Astrocyte of the cerebellum (primary cell): Measurements from ENCODE around the gene NEK2.

Experiments
- DNase-seq: peaks from one replicate; pipeline ENCODE4 v3.0.0-alpha.2; 2011; ENCODE audit warnings: low read depth
- H3K4me3 ChIP-seq: 2 replicates; pipeline ENCODE4 v1.5.1; 2011; ENCODE audit warnings: mild to moderate bottlenecking, low read depth, low read length, moderate library complexity
- in situ Hi-C: cut with HindIII; loops from 2 replicates; pipeline ENCODE4 v1.10.0; 2017; ENCODE audit warnings: low sequenced_read_pairs
- TF ChIP-seq, protein P1 (sequence below): IDR thresholded peaks from 2 replicates; pipeline ENCODE4 v1.5.1; 2012; ENCODE audit warnings: low read length, low read depth, moderate library complexity, mild to moderate bottlenecking; ENCODE audit errors: missing control alignments

The NEK2 gene

DNA sequence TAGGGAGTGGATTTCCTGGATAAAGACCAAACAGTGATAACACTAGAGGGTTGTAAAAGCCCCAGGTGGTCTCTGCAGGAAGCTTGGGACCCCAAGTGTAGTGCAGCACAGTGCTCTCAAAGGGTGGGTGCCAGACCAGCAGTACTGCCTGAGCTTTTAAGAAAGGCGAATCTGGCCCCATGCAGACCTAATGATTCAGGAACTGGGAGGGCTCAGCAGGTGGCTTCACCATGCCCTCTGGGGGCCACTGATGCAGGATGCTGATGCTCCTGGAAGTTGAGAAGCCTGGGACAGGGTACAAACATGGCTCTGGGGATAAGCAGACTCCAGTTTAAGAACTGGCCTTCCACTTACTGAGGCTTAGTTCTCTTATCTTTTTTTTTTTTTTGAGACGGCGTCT, 29.1 kb upstream of the NEK2 start:
- in situ Hi-C loops, result no loop called here
- TF ChIP-seq, protein P1, sequence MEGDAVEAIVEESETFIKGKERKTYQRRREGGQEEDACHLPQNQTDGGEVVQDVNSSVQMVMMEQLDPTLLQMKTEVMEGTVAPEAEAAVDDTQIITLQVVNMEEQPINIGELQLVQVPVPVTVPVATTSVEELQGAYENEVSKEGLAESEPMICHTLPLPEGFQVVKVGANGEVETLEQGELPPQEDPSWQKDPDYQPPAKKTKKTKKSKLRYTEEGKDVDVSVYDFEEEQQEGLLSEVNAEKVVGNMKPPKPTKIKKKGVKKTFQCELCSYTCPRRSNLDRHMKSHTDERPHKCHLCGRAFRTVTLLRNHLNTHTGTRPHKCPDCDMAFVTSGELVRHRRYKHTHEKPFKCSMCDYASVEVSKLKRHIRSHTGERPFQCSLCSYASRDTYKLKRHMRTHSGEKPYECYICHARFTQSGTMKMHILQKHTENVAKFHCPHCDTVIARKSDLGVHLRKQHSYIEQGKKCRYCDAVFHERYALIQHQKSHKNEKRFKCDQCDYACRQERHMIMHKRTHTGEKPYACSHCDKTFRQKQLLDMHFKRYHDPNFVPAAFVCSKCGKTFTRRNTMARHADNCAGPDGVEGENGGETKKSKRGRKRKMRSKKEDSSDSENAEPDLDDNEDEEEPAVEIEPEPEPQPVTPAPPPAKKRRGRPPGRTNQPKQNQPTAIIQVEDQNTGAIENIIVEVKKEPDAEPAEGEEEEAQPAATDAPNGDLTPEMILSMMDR, result no peak
- H3K4me3 ChIP-seq, result no peak overlapping the region
- no peak for DNase-seq

DNA sequence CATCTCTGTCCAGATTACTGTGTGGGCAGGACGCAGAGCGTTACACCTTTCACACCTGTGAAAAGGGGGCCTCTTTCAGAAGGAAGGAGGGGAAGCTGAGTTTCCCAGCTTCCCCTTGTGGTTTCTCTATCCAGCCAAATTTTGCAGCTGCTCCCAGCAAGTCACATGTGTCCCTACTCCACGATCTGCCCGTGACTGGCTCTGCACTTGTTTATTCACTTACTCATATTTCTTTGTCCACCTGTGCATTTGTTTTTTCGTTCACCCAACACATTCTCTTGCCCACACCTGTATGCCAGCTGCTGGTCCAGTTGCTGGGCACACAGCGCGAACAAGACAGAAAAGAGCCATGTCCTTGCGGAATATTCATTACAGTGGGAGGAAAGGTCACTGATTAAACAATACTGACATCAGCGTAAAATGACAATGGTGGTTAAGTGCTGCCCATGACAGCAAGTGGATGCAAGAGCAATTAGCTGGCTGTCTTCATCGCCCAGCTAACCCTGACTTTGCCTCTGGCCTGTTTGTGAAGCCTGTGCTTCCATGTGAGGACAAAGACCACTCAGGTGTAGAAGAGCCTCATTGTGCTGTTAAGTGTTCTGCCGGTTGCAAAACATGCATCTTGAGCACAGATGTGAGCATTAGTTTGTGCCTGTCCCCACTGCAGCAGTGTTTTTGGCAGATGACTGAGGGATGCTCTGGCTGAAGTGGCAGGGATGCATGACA, 28.6 kb upstream of the NEK2 start:
- no peak overlapping the region for H3K4me3 ChIP-seq
- in situ Hi-C loops, result no loop called here
- DNase-seq, result no peak
- TF ChIP-seq, protein P1, result no peak

DNA sequence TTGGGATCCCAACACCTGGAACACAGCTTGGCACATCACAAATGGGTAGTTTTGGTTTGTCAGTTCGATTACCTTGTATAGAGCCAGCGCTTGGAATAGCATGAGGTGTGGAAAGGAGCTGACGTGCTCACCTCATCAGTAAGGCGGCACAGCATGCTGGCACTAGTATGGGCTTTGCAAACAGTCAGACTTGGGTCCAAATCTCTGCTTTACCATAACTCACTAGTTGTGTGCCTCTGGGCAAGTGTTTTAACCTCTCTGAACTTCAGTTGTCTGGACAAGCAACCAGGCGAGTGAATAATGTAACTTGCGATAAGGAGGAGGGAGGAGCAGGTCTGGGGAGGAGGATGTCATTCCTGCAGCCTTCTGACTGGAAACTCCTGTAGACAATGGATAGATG, 26.3 kb upstream of the NEK2 start:
- TF ChIP-seq, protein P1, result no peak
- in situ Hi-C loops, result no loop called here
- H3K4me3 ChIP-seq, result no peak overlapping the region
- no peak for DNase-seq

DNA sequence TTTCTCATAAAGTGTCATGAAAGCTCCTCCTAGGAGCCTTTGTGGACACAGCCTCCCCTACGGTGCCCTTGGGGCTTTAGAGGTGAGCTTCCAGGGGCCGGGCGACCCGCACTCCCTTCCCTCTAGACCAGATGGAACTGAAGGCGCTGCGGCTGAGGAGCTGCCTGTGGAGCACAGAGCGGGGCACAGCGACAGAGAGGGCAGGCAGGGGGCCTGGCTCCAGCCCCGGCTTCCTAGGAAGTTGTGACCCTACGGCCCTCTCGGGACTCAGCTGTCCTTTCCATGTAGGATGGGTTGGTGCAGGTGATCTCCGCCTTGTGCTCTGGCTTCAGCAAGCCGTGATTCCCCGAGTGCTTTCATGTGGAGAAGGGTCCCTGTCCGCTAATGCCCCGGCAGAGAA, 23.6 kb upstream of the NEK2 start:
- TF ChIP-seq, protein P1, result no peak
- H3K4me3 ChIP-seq, result no peak overlapping the region
- DNase-seq, result no peak
- in situ Hi-C loops, result no loop called here

DNA sequence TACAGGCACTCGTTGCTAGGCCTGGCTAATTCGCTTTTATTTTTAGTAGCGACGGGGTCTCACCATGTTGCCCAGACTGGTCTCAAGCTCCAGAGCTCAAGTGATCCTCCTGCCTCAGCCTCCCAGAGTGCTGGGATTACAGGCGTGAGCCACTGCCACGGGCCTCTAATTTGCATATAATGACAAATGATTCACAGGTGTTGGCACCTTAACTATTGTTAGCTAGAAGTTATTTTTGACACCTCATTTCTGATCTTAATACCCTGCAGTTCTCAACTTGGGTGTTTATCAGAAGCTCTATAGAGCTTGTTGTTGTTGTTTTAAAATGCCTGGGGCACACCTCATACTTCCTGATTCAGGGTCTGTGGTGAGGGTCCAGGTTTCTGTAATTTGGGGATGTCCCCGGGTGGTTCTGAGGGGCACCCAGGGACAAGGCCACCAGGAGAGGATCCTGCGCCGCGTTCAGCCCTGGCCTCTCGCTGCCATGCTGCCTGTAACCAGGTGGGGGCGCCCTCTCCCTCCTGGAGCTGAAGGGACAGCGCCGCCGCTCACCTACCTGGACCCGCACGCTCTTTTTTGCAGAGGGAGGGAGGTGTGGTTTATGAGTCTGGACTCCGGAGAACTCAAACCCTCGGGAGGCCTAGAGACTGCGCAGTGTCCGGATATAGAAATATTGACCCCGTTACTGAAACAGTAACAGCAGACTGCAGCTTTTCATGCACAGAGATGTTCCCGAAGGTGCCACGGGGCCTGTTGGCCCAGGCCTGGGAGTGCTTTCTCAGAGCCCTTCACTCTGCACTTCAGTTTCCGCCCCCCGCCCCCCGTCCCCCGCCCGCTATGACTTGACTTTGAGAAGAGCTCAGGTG, 23.0 kb upstream of the NEK2 start:
- in situ Hi-C loops, result no loop called here

DNA sequence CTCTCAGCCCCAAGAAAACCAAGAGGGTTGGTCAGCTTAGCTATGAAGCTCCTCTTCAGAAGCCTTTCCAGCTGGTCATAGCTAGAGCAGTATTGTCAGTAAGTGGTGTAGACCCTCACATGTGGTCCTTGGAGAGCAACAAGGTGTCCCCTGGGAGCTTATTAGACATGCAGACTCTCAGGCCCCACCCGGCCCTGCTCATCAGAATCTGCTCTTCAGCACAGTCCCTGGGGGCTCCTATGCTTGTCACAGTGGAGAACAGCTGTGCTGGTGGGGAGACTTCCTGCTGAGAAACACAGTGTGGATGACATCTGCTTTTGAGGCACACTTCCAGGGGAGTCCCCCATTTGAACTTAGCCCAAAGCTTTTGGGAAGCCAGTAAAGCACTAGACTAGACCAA, 21.9 kb upstream of the NEK2 start:
- in situ Hi-C loops, result no loop called here
- TF ChIP-seq, protein P1, result no peak
- no peak for DNase-seq
- H3K4me3 ChIP-seq, result no peak overlapping the region

More for the DNA sequence above, 23.0 kb upstream of the NEK2 start:
- TF ChIP-seq, protein P1, result peak; percentile 99
- peak overlapping the region; percentile 9 for H3K4me3 ChIP-seq
- DNase-seq, result peak; percentile 23
